HepG2 (cell line): ENCODE measurements around the gene SETD1A. TPM values are rescaled to one million over a fixed set of nuclear protein-coding genes. Genes with fewer than 3 reads are reported as not detected.
A peak's percentile ranks its signal among the peaks of the same experiment; 100 is the strongest.

Experiments used
- BRCA1 ChIP-seq: sonication (generic); formaldehyde crosslinking; IDR thresholded peaks from 2 replicates; pipeline ENCODE4 v1.4.0; 2020; ENCODE audit warnings: missing genetic modification reagents
- CBX5 ChIP-seq: sonication (generic); formaldehyde crosslinking; IDR thresholded peaks from 2 replicates; pipeline ENCODE4 v1.4.0; 2020; ENCODE audit warnings: missing genetic modification reagents, borderline replicate concordance
- GMEB2 ChIP-seq: IDR thresholded peaks from 2 replicates; pipeline ENCODE4 v1.6.1; 2016; ENCODE audit warnings: missing biosample characterization, missing genetic modification reagents, low read depth
- HINFP ChIP-seq: sonication (generic); formaldehyde crosslinking; IDR thresholded peaks from 2 replicates; pipeline ENCODE4 v1.4.0; 2020; ENCODE audit warnings: low read depth, mild to moderate bottlenecking, missing genetic modification reagents
- REPIN1 ChIP-seq: sonication (generic); formaldehyde crosslinking; IDR thresholded peaks from 2 replicates; pipeline ENCODE4 v1.8.0; 2022; ENCODE audit warnings: missing genetic modification reagents, low read depth, mild to moderate bottlenecking, borderline replicate concordance
- TRAFD1 ChIP-seq: sonication (generic); formaldehyde crosslinking; IDR thresholded peaks from 2 replicates; pipeline ENCODE4 v1.5.1; 2020; ENCODE audit warnings: missing genetic modification reagents, mild to moderate bottlenecking, borderline replicate concordance
- TRIM22 ChIP-seq: fragments of 450-650 bp; IDR thresholded peaks from 2 replicates; pipeline ENCODE4 v1.6.1; 2017
- WIZ ChIP-seq: sonication (generic); formaldehyde crosslinking; IDR thresholded peaks from 2 replicates; pipeline ENCODE4 v1.5.1; 2020; ENCODE audit warnings: mild to moderate bottlenecking, missing genetic modification reagents
- ZBTB2 ChIP-seq: sonication (generic); formaldehyde crosslinking; IDR thresholded peaks from 2 replicates; pipeline ENCODE4 v1.8.0; 2022; ENCODE audit warnings: low read depth, missing genetic modification reagents
- ZNF275 ChIP-seq: sonication (generic); formaldehyde crosslinking; IDR thresholded peaks from 2 replicates; pipeline ENCODE4 v1.8.0; 2022; ENCODE audit warnings: missing genetic modification reagents, mild to moderate bottlenecking, inconsistent platforms, borderline replicate concordance
- ZNF335 ChIP-seq: sonication (generic); formaldehyde crosslinking; IDR thresholded peaks from 2 replicates; pipeline ENCODE4 v1.4.0; 2020; ENCODE audit warnings: missing genetic modification reagents
- ZNF616 ChIP-seq: sonication (generic); formaldehyde crosslinking; IDR thresholded peaks from 2 replicates; pipeline ENCODE4 v1.5.0; 2020; ENCODE audit warnings: low read depth, mild to moderate bottlenecking, missing genetic modification reagents
- ZNF639 ChIP-seq: conservative IDR thresholded peaks from 2 replicates; pipeline ENCODE4 v1.6.1; 2018; ENCODE audit warnings: missing genetic modification reagents
- ZNF724P ChIP-seq: sonication (generic); formaldehyde crosslinking; IDR thresholded peaks from 2 replicates; pipeline ENCODE4 v1.8.0; 2022; ENCODE audit warnings: missing genetic modification reagents, borderline replicate concordance
- ZNF773 ChIP-seq: sonication (generic); formaldehyde crosslinking; IDR thresholded peaks from 2 replicates; pipeline ENCODE4 v1.4.0; 2020; ENCODE audit warnings: missing genetic modification reagents, borderline replicate concordance
- ZNF790 ChIP-seq: sonication (generic); formaldehyde crosslinking; IDR thresholded peaks from 2 replicates; pipeline ENCODE4 v1.8.0; 2022; ENCODE audit warnings: missing genetic modification reagents, mild to moderate bottlenecking, borderline replicate concordance
- polyA plus RNA-seq, 8 experiments: library from polyadenylated mRNA; depleted of rRNA in 3 of 8; stranded (reverse) in 7 of 8; unstranded in 1 of 8; fragments of >200 nt; fragmentation: Illumina TruSeq in 4 of 8; extraction: Trizol in 4 of 8; gene quantifications; 2 replicates each; pipeline versions ENCODE4 v1.2.1 to v1.2.3, GENCODE V29; 2011 to 2016; ENCODE audit warnings: low read depth in 4 of 8, missing spikeins in 1 of 8, mixed read lengths in 1 of 8; ENCODE audit not compliant: insufficient read depth in 1 of 8
- total RNA-seq, 5 experiments: library from RNA; depleted of rRNA; stranded (reverse); fragments of >200 nt; fragmentation: Illumina TruSeq; extraction: Trizol; gene quantifications; 2 replicates each; pipeline ENCODE4 v1.2.3, GENCODE V29; 2016; ENCODE audit warnings: low read depth in 1 of 5

SETD1A gene
- total and polyA plus RNA-seq, 2 of the 13 experiments (the other 11 are each of a cell fraction or from before 2014, with no cell fraction given), result 3.8 to 5.6 TPM

GRCh38 chr16:31032736-31033708, 75.5 kb downstream of the SETD1A start, which contains the start of gene STX4 (continued):
- TF ChIP-seq ZNF335 (CRISPR knock-in tag), result no peak; the same call in none of the 2 replicates
- TF ChIP-seq CBX5 (CRISPR knock-in tag), result peak; percentile 89; the same call in 1 of the 2 replicates
- TF ChIP-seq BRCA1 (CRISPR knock-in tag), result no peak; the same call in 1 of the 2 replicates
- peak; percentile 75; the same call in 1 of the 2 replicates for TF ChIP-seq WIZ
- TF ChIP-seq GMEB2, result peak; percentile 65; the same call in 1 of the 2 replicates
- peak; percentile 74 for TF ChIP-seq ZBTB2 (CRISPR knock-in tag)
- peak; percentile 74; the same call in 1 of the 2 replicates for TF ChIP-seq ZNF275 (CRISPR knock-in tag)
- peak; percentile 61; the same call in 1 of the 2 replicates for TF ChIP-seq ZNF616 (CRISPR knock-in tag)
- no peak for TF ChIP-seq ZNF790 (CRISPR knock-in tag)
- TF ChIP-seq ZNF724P (CRISPR knock-in tag), result peak; percentile 95
- peak; percentile 49; the same call in 1 of the 2 replicates for TF ChIP-seq TRAFD1 (CRISPR knock-in tag)
- no peak for TF ChIP-seq TRIM22
- no peak for TF ChIP-seq ZNF773 (CRISPR knock-in tag)
- peak; percentile 49; the same call in 1 of the 2 replicates for TF ChIP-seq REPIN1
- TF ChIP-seq ZNF639 (CRISPR knock-in tag), result no peak; the same call in 1 of the 2 replicates
- peak; percentile 79; the same call in 1 of the 2 replicates for TF ChIP-seq HINFP (CRISPR knock-in tag)
